Measurements from ENCODE around the gene ATRNL1.

Gene ATRNL1, protein sequence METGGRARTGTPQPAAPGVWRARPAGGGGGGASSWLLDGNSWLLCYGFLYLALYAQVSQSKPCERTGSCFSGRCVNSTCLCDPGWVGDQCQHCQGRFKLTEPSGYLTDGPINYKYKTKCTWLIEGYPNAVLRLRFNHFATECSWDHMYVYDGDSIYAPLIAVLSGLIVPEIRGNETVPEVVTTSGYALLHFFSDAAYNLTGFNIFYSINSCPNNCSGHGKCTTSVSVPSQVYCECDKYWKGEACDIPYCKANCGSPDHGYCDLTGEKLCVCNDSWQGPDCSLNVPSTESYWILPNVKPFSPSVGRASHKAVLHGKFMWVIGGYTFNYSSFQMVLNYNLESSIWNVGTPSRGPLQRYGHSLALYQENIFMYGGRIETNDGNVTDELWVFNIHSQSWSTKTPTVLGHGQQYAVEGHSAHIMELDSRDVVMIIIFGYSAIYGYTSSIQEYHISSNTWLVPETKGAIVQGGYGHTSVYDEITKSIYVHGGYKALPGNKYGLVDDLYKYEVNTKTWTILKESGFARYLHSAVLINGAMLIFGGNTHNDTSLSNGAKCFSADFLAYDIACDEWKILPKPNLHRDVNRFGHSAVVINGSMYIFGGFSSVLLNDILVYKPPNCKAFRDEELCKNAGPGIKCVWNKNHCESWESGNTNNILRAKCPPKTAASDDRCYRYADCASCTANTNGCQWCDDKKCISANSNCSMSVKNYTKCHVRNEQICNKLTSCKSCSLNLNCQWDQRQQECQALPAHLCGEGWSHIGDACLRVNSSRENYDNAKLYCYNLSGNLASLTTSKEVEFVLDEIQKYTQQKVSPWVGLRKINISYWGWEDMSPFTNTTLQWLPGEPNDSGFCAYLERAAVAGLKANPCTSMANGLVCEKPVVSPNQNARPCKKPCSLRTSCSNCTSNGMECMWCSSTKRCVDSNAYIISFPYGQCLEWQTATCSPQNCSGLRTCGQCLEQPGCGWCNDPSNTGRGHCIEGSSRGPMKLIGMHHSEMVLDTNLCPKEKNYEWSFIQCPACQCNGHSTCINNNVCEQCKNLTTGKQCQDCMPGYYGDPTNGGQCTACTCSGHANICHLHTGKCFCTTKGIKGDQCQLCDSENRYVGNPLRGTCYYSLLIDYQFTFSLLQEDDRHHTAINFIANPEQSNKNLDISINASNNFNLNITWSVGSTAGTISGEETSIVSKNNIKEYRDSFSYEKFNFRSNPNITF (N-terminal part only)

DNA sequence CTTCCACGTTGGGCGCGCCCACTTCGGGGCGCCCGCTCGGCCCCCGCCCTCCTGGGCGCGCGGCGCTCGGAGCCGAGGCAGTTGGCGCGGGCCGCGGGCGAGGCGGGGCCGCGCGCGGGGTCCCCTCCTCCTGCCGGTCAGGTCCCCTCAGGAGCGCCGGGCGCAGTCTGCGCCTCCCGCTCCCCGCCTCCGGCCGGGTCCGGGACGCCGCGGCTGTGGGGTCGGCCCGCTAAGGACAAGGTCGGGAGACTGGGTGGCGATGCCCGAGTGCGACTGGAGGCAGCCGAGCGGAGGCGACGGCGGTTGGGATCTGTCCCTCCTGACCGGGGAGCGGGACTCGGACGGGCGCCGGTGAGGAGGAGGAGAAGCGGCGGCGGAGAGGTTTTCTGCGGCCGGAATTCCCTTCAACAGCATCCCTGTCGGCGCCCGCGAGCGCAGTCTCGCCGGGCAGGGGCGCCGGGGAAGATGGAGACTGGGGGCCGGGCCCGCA lies at the start of gene ATRNL1:
ATRNL1 (plus strand) TSS at position 80 of the 490 bp plus-strand sequence; CDS start at position 466, 386 bp downstream.
- DNase-seq, result no peak

DNA sequence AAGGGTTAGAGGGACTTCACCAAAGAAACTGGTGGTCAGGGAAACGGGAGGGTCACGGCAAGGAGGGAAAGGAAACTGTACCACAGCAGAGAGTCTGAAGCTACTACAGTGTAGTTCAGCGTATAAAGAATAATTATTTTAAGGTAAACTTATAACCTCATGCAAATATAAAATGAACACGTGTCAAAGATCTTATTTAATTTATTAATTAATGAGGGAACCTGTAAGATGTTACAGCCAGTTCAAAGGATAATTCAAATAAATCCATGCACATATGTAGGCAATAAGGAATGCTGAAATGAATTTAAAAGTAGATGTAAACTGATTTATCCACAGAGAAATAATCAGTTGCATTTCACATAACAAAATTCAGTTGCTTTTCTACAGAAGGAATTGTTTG lies 49.4 kb upstream of the ATRNL1 start:
- no peak for DNase-seq

GRCh38 chr10:115044891-115045290 lies 48.3 kb upstream of the ATRNL1 start:
- no peak for DNase-seq

DNA sequence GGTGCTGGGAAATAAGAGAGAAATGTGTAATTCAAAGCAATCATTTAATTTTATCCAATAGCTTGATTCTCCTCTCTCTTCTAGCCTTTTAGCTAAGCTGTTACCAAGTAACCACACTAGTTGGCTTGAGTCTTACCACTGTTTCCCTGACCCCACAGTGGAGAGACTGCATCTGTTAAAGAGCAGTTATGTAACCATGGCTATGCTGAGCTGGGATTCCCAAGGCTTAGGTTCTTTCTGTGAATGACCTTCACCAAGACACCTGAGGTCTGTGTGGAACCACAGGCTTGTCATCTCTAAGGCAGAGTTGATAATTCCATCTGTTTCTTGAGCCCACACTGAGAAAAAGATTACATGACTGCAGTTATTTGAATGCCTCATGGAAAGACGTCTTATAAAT lies 47.7 kb upstream of the ATRNL1 start:
- no peak for DNase-seq

- DNase-seq, result no peak
These were observed 46.4 kb upstream of the ATRNL1 start for GRCh38 chr10:115046686-115047236.

DNA sequence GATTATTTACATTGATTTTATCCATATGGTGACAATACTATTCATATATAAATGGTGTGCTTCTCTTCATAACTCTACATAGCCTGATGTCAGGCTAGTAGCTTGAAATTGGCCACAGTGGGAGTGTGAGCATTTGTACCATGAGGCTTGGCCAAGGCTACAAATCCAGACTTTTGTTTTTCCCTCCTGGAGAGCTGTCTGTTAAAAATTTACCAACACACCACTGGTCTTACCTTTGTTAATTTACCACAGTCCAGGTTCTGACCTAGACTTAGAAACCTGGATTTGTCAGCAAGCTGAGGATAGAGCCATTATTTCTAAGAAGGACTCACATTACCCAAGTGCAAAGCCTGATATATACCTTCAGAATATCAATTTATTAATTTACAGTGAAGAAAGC lies 45.5 kb upstream of the ATRNL1 start:
- DNase-seq, result no peak

- DNase-seq, result no peak
These were observed 43.8 kb upstream of the ATRNL1 start for GRCh38 chr10:115049318-115049717.

GRCh38 chr10:115049960-115050359 lies 43.2 kb upstream of the ATRNL1 start:
- no peak for DNase-seq

DNA sequence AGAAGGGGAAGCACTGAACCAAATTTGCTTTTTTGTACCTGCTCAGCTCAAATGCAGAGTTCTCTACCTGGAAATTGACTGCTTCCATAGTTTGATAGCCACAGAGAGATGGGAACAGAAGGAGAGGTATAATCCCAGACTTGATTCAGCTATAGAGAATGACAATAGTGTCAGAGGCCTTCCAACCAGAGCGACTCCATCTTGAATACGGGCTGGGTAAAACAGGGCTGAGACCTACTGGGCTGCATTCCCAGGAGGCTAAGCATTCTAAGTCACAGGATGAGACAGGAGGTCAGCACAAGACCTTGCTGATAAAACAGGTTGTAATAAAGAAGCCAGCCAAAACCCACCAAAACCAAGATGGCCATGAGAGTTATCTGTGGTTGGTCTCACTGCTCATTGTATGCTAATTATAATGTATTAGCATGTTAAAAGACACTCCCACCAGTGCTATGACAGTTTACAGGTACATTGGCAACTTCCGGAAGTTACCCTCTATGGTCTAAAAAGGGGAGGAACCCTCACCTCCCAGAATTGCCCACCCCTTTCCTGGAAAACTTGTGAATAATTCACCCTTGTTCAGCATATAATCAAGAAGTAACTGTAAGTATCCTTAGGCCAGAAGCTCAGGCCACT lies 42.7 kb upstream of the ATRNL1 start:
- DNase-seq, result no peak

GRCh38 chr10:115051216-115051615 lies 41.9 kb upstream of the ATRNL1 start:
- DNase-seq, result no peak

DNA sequence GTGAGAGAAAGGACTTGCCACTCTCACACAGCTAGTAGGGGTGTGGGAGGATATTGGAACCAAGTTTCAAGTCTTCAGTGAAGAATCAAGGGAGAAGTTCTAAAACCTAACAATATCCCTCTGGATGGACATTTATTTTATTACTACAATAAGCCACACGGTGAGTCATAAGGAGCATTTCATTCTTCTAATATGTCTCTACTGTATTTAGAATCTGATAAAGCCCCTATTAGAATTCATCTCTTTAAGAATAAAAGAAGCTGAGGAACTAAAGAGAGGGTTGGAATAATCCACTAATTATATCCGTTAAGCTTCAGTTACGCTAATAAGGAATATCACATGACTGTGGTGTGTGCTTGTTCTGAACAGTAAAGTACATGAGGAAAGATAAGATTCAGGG lies 40.9 kb upstream of the ATRNL1 start:
- DNase-seq, result no peak

DNA sequence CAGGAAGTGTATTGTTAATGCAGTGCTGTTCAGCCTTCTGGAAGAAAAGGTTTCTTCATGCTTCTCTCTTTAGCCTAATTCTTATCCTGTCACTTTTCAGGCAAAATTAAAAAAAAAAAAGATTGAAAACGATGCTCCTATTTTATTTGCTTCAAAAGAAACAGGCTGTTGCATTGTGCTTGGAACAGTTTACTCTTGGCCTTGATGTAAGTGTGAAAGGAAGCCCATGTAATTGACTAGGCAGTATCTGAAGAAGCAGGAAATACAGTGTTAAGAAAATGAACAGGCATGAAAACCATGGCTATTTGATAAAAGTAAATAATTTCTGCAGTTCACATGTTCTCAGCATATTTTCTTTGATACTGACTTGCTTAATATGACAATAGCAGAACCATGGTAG lies 40.4 kb upstream of the ATRNL1 start:
- no peak for DNase-seq

GRCh38 chr10:115056186-115056585 lies 37.0 kb upstream of the ATRNL1 start:
- DNase-seq, result no peak

DNA sequence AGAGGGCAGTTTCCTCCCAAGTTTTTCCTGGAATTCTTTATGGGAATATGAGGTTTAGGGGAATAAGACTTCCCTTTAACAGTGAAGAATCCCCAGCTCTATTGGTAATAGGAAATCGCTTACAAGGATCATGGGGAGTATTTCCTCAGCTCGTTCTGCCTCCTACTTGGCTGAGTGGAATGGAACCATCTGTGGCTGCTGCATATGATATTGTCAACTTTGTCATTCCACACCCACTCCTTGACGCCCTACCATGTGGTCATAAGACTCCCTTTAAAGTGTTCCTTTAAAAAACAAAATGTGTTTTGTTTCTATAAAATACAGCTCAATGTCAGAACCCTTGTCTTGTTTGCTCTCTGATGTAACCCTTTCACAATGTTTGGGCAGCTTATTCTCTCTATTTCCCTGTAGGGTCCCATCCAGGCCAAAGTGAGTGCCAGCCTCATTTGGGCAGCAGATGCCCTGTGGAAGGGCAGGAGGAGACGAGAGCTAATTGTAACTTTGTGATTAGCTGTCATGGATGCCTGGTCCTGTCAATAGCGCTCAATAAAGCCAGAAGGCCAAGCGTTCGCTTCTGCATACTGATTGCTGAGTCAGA lies 33.8 kb upstream of the ATRNL1 start:
- DNase-seq, result no peak

DNA sequence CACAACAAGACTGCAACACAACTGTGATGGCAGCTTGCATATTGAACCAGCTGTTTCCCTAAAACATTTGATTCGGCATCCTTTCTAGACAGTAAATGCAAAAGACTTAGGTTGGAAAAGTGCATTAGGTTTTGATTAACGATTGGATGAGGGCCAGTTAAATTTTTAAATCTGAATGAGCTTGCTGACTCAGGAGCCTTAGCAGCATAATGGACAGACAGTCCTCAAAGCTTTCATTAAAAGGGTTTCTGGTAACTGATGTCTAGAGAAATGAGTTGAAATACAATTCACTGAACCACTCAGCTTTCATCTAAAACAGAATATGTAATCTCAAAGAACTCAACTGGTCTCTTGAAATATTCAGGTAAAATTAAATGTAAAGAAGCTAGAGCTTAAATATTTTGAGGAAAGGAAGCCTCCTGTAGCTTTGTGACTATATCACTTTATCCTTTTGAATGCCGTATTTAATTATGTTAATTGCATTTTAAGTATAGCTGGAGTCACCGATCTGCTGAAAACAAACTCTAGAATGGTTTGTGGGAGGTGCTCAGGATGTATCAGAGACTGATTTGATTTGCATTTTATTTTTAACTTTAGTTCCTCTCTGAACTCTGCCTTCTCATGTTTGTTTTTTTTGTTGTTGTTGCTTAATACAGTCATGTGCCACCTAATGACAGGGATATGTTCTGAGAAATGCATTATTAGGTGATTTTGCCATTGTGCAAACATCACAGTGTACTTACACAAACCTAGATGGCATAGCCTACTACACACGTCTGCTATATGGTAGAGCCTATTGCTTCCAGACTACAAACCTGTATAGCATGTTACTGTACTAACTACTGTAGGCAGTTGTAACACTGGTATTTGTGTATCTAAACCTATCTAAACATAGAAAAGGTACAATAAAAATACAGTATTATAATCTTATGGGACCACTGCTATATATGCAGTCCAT lies 29.2 kb upstream of the ATRNL1 start:
- DNase-seq, result no peak

GRCh38 chr10:115065801-115066200 lies 27.4 kb upstream of the ATRNL1 start:
- no peak for DNase-seq

GRCh38 chr10:115066528-115066927 lies 26.6 kb upstream of the ATRNL1 start:
- no peak for DNase-seq

GRCh38 chr10:115073796-115074195 lies 19.4 kb upstream of the ATRNL1 start:
- no peak for DNase-seq

GRCh38 chr10:115082506-115082905 lies 10.7 kb upstream of the ATRNL1 start:
- DNase-seq, result no peak

DNA sequence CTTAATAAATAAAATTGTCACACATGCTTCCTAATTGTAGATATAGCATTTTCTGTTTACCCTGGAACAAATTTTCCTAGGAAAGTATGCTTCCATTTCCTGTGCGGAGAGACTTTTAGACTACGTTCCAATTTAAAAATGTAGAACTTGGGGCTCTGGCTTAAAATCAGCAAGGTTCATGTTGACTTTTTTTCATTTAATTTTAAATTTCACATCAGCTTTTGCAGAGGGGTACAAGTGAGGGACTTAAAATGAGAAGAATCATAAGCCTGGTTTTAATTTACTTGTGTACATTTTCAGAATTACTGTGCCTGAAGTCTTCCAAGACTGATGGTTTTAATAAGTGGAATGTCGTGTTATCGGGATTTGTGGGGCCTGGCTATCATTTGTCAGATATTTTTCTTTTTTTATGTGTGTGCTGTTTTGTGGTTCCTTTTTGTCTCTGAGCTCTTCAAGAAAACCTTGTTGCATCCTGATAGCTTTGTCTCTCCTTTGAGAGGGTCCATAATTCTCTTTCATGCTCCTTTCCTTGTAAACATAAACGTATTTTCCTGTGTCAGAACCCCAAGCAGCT lies 8.8 kb upstream of the ATRNL1 start:
- DNase-seq, result no peak
